ENCODE measurements around the gene CUZD1. TPM values are rescaled to one million over a fixed set of nuclear protein-coding genes. Genes with fewer than 3 reads are reported as not detected.

CUZD1 gene
- total and polyA plus RNA-seq, 12 donors, result 0.14 to 2.2 (median 0.57) TPM; not detected in 3

DNA sequence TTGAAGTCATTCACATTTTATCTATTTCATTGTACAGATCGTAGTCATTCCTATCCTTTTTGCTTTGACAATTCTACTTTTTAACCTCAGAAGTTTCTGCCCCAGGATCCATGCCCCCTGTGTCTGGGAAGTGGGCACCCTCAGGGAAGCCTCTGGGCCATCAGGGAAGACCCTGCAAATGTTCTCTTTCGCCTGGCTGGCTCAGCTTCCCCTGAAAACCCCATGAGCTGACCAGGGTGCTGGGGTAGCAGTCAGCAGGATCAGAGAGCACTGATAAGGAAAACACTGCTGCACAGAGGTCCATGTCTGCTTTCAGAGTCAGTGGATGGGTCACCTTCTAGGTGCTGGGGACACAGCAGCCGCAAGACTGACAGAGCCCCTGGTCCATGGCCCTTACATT lies 23.8 kb downstream of the CUZD1 start:
- Histone ChIP-seq H3K4me1 (replicated peaks in 1 of 2) (no peaks in the 10 kb centered on the region), H3K4me3 (no peak overlapping the region), H3K27ac (no peak overlapping the region), H3K27me3 (peaks cover 25% of the 10 kb centered on the region), H3K36me3 (replicated peaks in 1 of 2) (no peaks in the 10 kb centered on the region), H3K9me3 (replicated peaks in 1 of 3) (no peaks in the 10 kb centered on the region)
- 55 to 70% (median 63%) methylated on average over 3 of the region's 3 CpGs for WGBS, 4 donors
- intact Hi-C loops (cut with DNase I), result no loop called here
- TF ChIP-seq, protein P1, sequence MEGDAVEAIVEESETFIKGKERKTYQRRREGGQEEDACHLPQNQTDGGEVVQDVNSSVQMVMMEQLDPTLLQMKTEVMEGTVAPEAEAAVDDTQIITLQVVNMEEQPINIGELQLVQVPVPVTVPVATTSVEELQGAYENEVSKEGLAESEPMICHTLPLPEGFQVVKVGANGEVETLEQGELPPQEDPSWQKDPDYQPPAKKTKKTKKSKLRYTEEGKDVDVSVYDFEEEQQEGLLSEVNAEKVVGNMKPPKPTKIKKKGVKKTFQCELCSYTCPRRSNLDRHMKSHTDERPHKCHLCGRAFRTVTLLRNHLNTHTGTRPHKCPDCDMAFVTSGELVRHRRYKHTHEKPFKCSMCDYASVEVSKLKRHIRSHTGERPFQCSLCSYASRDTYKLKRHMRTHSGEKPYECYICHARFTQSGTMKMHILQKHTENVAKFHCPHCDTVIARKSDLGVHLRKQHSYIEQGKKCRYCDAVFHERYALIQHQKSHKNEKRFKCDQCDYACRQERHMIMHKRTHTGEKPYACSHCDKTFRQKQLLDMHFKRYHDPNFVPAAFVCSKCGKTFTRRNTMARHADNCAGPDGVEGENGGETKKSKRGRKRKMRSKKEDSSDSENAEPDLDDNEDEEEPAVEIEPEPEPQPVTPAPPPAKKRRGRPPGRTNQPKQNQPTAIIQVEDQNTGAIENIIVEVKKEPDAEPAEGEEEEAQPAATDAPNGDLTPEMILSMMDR (IDR thresholded peaks at IDR 0.05), result no peak
- TF ChIP-seq POLR2A (IDR thresholded peaks at IDR 0.05), result no peak
- no peak for DNase-seq

DNA sequence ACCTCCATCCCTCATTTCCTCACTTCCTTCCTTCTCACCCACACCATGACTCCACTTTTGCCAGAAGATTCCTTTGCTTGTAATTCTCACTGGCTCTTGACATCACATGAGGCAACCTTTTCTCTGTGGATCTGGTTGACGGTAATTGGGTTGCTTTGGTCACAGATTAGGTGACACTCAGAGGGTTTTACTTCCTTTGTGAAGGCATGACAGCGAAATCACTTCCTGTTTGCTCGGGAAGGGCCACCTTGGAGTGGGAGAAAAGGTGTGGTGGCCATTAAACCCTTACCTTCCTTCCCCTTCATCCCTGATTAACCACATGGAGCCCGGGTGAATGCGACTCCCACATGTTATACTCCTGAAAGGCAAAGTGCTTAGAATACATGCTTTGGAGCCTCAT lies 30.2 kb downstream of the CUZD1 start:
- intact Hi-C loops (cut with DNase I), result no loop called here
- 63 to 71% (median 69%) methylated on average over 5 of the region's 5 CpGs for WGBS, 4 donors
- peaks cover 24% of the 10 kb centered on the region for H3K27me3 ChIP-seq
- H3K4me3 ChIP-seq, result no peak overlapping the region
- H3K36me3 ChIP-seq (replicated peaks in 1 of 2), result no peaks in the 10 kb centered on the region
- no peaks in the 10 kb centered on the region for H3K9me3 ChIP-seq (replicated peaks in 1 of 3)
- no peak for DNase-seq
- no peaks in the 10 kb centered on the region for H3K4me1 ChIP-seq (replicated peaks in 1 of 2)
- TF ChIP-seq, protein P1 (IDR thresholded peaks at IDR 0.05), result no peak
- TF ChIP-seq POLR2A (IDR thresholded peaks at IDR 0.05), result no peak
- no peak overlapping the region for H3K27ac ChIP-seq

DNA sequence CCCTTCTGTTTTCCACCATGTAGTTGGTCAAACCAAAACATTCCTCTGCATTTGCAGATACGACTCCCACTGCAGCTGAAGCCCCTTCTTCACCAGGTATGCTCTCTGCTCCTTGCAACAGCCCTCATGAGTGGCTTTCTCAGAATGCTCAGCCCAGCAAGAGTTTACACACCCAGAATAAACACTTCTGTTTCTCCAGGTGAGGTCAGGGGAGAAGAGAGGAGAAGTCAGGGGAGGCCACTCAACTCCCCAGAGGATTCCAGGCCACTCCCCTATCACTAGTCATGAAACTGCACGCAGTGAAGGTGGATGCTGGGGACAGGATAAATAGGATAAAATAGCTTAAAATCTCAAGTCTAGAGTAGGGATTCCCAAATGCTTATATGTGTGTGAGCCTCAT lies 31.2 kb downstream of the CUZD1 start:
- no peak for DNase-seq
- Histone ChIP-seq H3K36me3 (replicated peaks in 1 of 2) (no peaks in the 10 kb centered on the region), H3K27me3 (peaks cover 14% of the 10 kb centered on the region), H3K4me1 (replicated peaks in 1 of 2) (no peaks in the 10 kb centered on the region), H3K4me3 (no peak overlapping the region), H3K9me3 (replicated peaks in 1 of 3) (no peaks in the 10 kb centered on the region), H3K27ac (no peak overlapping the region)
- intact Hi-C loops (cut with DNase I), result no loop called here
- 52 to 79% (median 65%) methylated on average over 2 of the region's 2 CpGs for WGBS, 4 donors
- TF ChIP-seq, protein P1 (IDR thresholded peaks at IDR 0.05), result no peak
- TF ChIP-seq POLR2A (IDR thresholded peaks at IDR 0.05), result no peak

DNA sequence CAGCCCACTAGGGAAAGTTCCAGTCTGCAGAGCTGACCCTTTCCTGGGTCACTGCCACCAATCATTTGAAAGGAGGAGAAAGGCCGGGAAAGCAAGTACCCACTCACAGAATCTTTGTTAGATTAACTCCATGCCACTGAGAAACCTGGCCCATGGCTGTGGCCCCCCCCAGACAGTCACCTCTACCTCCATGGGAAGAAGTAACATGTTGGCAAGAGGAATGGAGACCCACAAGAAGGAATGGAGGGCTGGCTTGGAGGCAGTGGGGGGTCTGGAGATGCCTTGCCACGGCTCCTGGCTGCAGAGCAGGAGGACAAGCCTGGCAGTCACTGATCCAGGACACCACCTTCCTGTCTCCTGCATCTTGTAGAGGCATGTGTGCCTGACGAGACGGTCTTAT lies 32.9 kb downstream of the CUZD1 start:
- intact Hi-C loops (cut with DNase I), result no loop called here
- no peak for TF ChIP-seq POLR2A (IDR thresholded peaks at IDR 0.05)
- TF ChIP-seq, protein P1 (IDR thresholded peaks at IDR 0.05), result no peak
- WGBS, 4 donors, result 50 to 69% (median 61%) methylated on average over 3 to 4 of the region's 4 CpGs

More for the DNA sequence above, 32.9 kb downstream of the CUZD1 start:
- Histone ChIP-seq H3K9me3 (replicated peaks in 1 of 3) (no peaks in the 10 kb centered on the region), H3K36me3 (replicated peaks in 1 of 2) (no peaks in the 10 kb centered on the region), H3K4me3 (no peak overlapping the region), H3K27me3 (peaks cover 3% of the 10 kb centered on the region), H3K4me1 (replicated peaks in 1 of 2) (no peaks in the 10 kb centered on the region), H3K27ac (no peak overlapping the region)
- no peak for DNase-seq
